Measurements from ENCODE around the gene CMSS1.

GRCh38 chr3:99777210-99777549 lies 40.5 kb upstream of the CMSS1 start:
- TF ChIP-seq CTCF (IDR thresholded peaks at IDR 0.05) = no peak
- TF ChIP-seq EZH2 (IDR thresholded peaks at IDR 0.05; ENCODE audit: borderline replicate concordance, insufficient read depth, low read depth, low read length, poor library complexity, severe bottlenecking) = no peak

Measured in B cell (primary cell).